ENCODE results near the gene OPHN1. TPM values are rescaled to one million over a fixed set of nuclear protein-coding genes. Genes with fewer than 3 reads are reported as not detected.

The OPHN1 gene
- total RNA-seq, 1 donor from 2014 or later, result 0.04 TPM

DNA sequence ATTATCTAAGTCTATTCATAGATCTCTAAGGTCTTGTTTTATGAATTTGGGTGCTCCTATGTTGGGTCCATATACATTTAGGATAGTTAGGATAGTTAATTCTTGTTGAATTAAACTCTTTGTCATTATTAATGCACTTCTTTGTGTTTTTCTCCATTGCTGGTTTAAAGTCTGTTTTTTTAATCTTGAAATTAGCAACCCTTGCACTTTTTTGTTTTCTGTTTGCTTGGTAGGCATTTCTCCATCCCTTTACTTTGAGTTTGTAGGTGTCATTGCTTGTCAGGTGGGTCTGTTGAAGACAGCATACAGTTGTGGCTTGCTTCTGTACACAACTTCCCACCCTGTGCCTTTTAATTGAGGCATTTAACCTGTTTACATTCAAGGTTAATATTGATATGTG lies 434.8 kb downstream of the OPHN1 start:
- DNase-seq (no peak), ATAC-seq (ENCODE audit: low read depth) (no peak)
- Mint-ChIP-seq H3K27me3 (no peaks in the 10 kb centered on the region), H3K27ac (no peak overlapping the region), H3K4me3 (no peak overlapping the region), H3K4me1 (no peaks in the 10 kb centered on the region), H3K36me3 (ENCODE audit: low read depth) (no peaks in the 10 kb centered on the region), H3K9me3 (peaks cover 4% of the 10 kb centered on the region)
- CTCF ChIA-PET, result no interaction called here
- intact Hi-C loops (cut with micrococcal nuclease), result no loop called here
- TF ChIP-seq, protein P1, sequence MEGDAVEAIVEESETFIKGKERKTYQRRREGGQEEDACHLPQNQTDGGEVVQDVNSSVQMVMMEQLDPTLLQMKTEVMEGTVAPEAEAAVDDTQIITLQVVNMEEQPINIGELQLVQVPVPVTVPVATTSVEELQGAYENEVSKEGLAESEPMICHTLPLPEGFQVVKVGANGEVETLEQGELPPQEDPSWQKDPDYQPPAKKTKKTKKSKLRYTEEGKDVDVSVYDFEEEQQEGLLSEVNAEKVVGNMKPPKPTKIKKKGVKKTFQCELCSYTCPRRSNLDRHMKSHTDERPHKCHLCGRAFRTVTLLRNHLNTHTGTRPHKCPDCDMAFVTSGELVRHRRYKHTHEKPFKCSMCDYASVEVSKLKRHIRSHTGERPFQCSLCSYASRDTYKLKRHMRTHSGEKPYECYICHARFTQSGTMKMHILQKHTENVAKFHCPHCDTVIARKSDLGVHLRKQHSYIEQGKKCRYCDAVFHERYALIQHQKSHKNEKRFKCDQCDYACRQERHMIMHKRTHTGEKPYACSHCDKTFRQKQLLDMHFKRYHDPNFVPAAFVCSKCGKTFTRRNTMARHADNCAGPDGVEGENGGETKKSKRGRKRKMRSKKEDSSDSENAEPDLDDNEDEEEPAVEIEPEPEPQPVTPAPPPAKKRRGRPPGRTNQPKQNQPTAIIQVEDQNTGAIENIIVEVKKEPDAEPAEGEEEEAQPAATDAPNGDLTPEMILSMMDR (IDR thresholded peaks at IDR 0.05), result no peak
- POLR2A ChIA-PET, result no interaction called here

Other genes starting within 250 kb of the OPHN1 start
- gene YIPF6, start 65.6 kb upstream of the OPHN1 start, total RNA-seq, result 17.9 and 20.2 TPM in 2 replicates
- 0.05 and 0.11 TPM in 2 replicates for gene STARD8, start 214.2 kb upstream of the OPHN1 start, total RNA-seq